PFSK-1 (cell line): Measurements from ENCODE around the gene DIP2A.

Experiments
- POLR2AphosphoS5 ChIP-seq: IDR thresholded peaks from 2 replicates; pipeline ENCODE4 v1.6.1; 2012; ENCODE audit warnings: low read depth, mild to moderate bottlenecking, control low read depth, low read length, moderate library complexity
- SIN3A ChIP-seq: IDR thresholded peaks from 2 replicates; pipeline ENCODE4 v1.6.1; 2012; ENCODE audit warnings: mild to moderate bottlenecking, low read length, moderate library complexity, borderline replicate concordance; ENCODE audit not compliant: insufficient read depth
- TAF1 ChIP-seq: IDR thresholded peaks from 2 replicates; pipeline ENCODE4 v1.6.1; 2012; ENCODE audit warnings: low read length, control low read depth, borderline replicate concordance; ENCODE audit not compliant: insufficient read depth

GRCh38 chr21:46455575-46456385, 2.9 kb upstream of the DIP2A start:
- TF ChIP-seq SIN3A (0 out of 2 replicates have a peak, but pooled peaks have one; percentile 16), POLR2AphosphoS5 (no peak), TAF1 (no peak)
